Neural crest cell (in vitro differentiated cells): ENCODE results near the gene MVB12B. TPM values are rescaled to one million over a fixed set of nuclear protein-coding genes. Genes with fewer than 3 reads are reported as not detected.

ENCODE experiments used
- DNase-seq: peaks from one replicate; pipeline ENCODE4 v3.0.0; 2021; ENCODE audit warnings: low read depth, mixed read lengths, low spot score
- H3K27ac Mint-ChIP-seq: one replicate; pipeline ENCODE4 v1.8.0; 2021; ENCODE audit warnings: mild to moderate bottlenecking, mixed read lengths; ENCODE audit not compliant: unreplicated experiment
- H3K27me3 Mint-ChIP-seq: 2 replicates; pipeline ENCODE4 v1.8.0; 2021; ENCODE audit warnings: low read depth, mild to moderate bottlenecking, mixed read lengths
- H3K36me3 Mint-ChIP-seq: 2 replicates; pipeline ENCODE4 v1.8.0; 2021; ENCODE audit warnings: low read depth, mild to moderate bottlenecking, mixed read lengths
- H3K4me1 Mint-ChIP-seq: 2 replicates; pipeline ENCODE4 v1.8.0; 2021; ENCODE audit warnings: mixed read lengths
- H3K4me3 Mint-ChIP-seq: one replicate; pipeline ENCODE4 v1.8.0; 2021; ENCODE audit warnings: mild to moderate bottlenecking, mixed read lengths
- H3K9me3 Mint-ChIP-seq: 2 replicates; pipeline ENCODE4 v1.8.0; 2021; ENCODE audit warnings: mixed read lengths
- CTCF ChIP-seq: fragments of 200-600 bp; sonication (generic); conservative IDR thresholded peaks from 2 replicates; pipeline ENCODE4 v1.5.0; 2021; ENCODE audit warnings: antibody characterized with exemption, mild to moderate bottlenecking
- total RNA-seq: library from RNA; stranded (reverse); gene quantifications from 2 replicates; pipeline ENCODE4 v1.2.1, GENCODE V29; 2021

The MVB12B gene
- total RNA-seq, 1 donor from 2014 or later: 68.1 TPM

- no peak overlapping the region for H3K27ac Mint-ChIP-seq
- H3K4me1 Mint-ChIP-seq: peaks cover 6% of the 10 kb centered on the region
- H3K27me3 Mint-ChIP-seq: peaks cover 15% of the 10 kb centered on the region
- no peak overlapping the region for H3K4me3 Mint-ChIP-seq
- H3K9me3 Mint-ChIP-seq: no peaks in the 10 kb centered on the region
- DNase-seq: no peak
- no peak for TF ChIP-seq CTCF
- H3K36me3 Mint-ChIP-seq: no peaks in the 10 kb centered on the region
Observed at GRCh38 chr9:126496781-126497659, 170.4 kb downstream of the MVB12B start.

- no peak overlapping the region for H3K27ac Mint-ChIP-seq
- H3K4me3 Mint-ChIP-seq: no peak overlapping the region
- no peaks in the 10 kb centered on the region for H3K9me3 Mint-ChIP-seq
- peaks cover 6% of the 10 kb centered on the region for H3K4me1 Mint-ChIP-seq
- DNase-seq: no peak
- TF ChIP-seq CTCF: no peak
- peaks cover 15% of the 10 kb centered on the region for H3K27me3 Mint-ChIP-seq
- no peaks in the 10 kb centered on the region for H3K36me3 Mint-ChIP-seq
Observed at GRCh38 chr9:126497660-126498275, 171.1 kb downstream of the MVB12B start.

DNA sequence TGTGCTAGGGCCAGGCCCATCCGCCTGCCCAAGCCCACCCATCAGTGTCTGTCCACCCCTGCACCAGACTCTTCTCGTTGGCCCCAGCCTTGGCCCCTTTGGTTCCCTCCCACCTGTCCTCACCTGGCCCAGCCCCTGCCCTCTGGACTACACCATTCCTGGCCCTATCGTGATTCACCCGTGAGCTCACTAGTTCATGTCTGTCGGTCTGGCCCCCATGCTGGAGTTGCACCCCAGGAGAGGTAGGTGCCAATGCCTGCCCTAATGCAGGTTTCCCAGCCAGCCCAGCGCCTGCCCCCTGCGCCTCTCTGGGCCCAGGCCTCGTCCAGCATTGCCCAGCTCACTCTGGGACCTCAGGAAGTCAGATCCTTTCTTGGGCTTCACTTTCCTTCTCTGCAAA is 171.7 kb downstream of the MVB12B start:
- H3K4me1 Mint-ChIP-seq: peaks cover 6% of the 10 kb centered on the region
- no peak for DNase-seq

DNA sequence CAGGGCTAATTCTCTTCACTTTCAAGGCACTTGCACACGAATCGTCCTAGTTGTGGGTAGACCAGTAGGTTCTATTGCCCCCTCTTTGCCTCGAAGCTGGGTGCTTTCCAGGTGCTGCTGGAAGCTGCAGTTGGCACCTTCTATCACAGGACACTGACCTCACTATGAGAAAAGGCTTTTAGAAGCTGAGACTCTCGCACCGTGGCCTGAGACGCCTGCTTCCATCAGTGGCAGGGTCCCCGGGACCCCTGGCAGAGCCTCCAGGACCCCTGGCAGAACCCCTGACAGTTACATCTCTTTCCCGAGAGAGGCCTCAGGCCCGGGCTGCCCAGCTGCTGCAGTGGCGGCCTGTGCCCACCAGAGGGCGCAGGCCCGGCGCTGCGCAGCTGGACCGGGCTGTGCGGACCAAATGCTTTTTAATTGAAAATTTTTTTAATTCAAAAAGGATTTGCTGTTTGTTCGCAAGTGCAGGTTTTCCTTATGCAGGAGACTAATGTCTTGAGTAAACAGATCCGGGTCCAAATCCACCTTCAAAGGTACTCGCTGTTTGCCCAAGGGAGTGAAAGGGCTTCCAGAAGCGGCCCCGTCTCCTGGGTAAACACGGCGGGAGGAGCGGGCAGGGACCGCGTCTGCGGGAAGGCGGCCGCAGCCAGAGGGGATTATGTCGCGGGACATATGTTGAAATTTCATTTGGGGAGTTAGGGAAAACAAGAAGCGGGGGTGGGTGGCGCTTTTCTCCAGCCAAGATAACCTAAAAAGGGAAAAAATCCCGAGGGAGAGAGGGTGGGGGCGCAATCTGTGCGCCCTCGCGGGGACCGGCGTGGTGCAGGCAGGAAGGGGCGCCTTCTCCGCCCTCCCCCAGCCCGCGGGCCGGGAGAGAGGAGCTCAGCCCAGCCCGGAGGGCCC is 172.6 kb downstream of the MVB12B start:
- H3K27ac Mint-ChIP-seq: no peak overlapping the region
- peaks cover 6% of the 10 kb centered on the region for H3K4me1 Mint-ChIP-seq

More for the DNA sequence above, 171.7 kb downstream of the MVB12B start:
- no peak overlapping the region for H3K4me3 Mint-ChIP-seq
- H3K27me3 Mint-ChIP-seq: peaks cover 15% of the 10 kb centered on the region
- no peaks in the 10 kb centered on the region for H3K9me3 Mint-ChIP-seq
- no peak overlapping the region for H3K27ac Mint-ChIP-seq
- TF ChIP-seq CTCF: no peak
- no peaks in the 10 kb centered on the region for H3K36me3 Mint-ChIP-seq

More for the DNA sequence above, 172.6 kb downstream of the MVB12B start:
- DNase-seq: peak; percentile 54
- peak; percentile 100 for TF ChIP-seq CTCF
- peaks cover 15% of the 10 kb centered on the region for H3K27me3 Mint-ChIP-seq
- H3K9me3 Mint-ChIP-seq: no peaks in the 10 kb centered on the region
- peak overlapping the region; percentile 79 for H3K4me3 Mint-ChIP-seq
- H3K36me3 Mint-ChIP-seq: no peaks in the 10 kb centered on the region
